Stimulated activated CD4-positive, alpha-beta T cell treated with anti-CD3 and anti-CD28 coated beads, Interleukin-2, amount 100 ng/mL, for 48 hours (primary cell): Measurements from ENCODE around the gene RPL27A.

Experiments
- DNase-seq, 2 donors: peaks; one replicate each; pipeline ENCODE4 v3.0.0-alpha.2; 2020

RPL27A gene

GRCh38 chr11:8701891-8702597 lies 19.5 kb downstream of the RPL27A start:
- DNase-seq: no peak

- DNase-seq: no peak
These were observed 20.0 kb downstream of the RPL27A start for GRCh38 chr11:8702598-8702915.

GRCh38 chr11:8704136-8704535 lies 21.5 kb downstream of the RPL27A start:
- DNase-seq: no peak

GRCh38 chr11:8705146-8705545 lies 22.6 kb downstream of the RPL27A start:
- DNase-seq: no peak

DNA sequence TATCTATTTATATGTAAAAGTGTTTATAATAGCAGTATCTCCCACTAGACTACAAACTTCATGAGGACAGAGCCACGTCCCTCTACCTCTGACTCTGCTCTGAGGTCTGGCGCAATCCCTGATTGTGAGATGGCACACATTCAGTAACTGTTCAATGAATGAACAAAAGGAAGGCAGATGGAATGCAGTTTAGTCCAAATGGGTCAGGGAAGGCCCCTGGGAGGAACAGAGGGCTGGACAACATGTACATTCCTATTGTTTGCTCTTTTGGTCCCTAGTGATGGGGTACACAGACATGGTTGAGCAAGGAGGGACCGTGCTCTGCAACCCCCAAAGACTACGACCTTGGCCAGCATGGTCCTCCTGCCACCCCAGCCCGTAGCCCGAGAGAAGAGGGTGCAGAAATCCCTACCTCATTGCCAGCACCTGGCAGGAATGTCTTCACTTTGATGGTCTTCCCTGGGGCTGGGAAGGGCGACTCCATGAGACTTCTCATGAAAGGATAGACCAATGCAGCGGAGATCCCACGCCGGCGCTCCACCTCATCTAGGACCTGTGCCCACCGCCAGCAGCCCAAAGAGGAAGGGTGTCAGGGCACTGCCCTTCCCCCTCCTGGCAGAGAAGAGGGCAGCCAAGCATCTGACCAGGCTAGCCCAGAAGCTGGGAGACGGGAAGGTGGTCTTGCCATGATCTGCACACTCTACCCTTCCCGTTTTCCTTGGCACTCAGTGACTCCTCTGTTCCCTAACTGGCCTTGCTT lies 24.3 kb downstream of the RPL27A start:
- DNase-seq: no peak

DNA sequence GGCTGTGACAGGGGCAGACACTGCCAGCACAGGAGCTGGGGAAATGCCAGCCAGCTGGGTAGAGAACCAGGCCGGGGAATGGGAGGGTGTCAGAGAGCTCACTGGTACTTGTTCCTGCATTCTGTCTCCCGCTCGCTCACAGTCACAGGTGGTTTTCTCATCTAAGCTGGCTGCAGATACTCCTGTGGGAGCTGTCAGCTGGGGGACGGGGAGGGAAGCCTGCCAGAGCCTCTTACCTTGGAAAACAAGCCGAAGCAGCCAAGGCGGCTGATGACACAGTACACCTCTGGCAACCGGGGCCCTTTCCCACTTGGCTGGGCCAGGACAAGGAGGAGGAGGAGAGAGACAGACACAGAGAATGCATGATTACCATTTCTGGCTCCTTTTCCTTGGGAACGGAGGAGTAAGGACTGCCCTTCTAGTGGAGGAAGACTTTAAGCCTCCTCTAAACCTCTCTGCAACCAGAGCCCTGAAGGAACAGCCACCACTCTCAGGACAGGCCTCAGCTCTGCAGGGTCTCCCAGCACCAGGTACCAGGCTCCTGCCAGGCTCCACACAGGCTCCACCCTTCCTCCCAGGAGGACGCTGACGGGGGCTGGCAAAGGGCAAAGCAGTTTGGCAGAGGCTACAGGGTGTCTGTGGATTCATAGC lies 25.1 kb downstream of the RPL27A start:
- no peak for DNase-seq

DNA sequence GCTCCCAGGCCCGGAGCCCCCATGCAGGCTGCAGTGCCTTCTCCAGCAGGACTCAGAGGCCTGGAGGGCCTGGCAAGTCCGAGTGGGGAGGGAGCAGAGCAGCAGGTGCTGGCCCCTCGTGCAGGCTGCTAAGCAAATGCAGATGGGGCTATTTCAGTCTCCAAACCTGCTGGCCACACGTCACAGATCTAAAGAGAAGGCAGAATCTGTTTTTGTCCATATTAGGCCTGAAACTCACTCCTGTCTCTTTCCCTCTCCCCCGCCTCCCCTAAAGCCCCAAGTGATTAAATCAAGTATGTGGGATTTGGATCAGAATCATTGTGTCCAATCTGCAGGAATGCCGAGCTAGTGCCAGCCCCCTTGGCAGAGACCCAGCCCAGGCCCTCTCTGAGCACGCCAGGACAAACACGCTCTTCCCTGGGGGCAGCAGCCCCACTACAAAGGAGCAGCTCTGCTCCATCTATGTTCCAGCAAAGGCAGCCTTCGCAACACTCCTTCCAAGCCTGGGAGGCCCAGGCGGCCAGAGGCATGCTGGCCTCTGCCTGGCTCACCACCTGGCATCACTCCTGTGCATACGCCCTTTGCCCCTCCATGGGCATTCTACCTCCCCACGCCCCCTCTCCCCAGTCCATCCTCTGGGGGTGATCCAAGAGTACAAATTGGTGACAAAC lies 26.5 kb downstream of the RPL27A start:
- no peak for DNase-seq

- DNase-seq: no peak
These were observed 27.2 kb downstream of the RPL27A start for GRCh38 chr11:8709777-8710176.

DNA sequence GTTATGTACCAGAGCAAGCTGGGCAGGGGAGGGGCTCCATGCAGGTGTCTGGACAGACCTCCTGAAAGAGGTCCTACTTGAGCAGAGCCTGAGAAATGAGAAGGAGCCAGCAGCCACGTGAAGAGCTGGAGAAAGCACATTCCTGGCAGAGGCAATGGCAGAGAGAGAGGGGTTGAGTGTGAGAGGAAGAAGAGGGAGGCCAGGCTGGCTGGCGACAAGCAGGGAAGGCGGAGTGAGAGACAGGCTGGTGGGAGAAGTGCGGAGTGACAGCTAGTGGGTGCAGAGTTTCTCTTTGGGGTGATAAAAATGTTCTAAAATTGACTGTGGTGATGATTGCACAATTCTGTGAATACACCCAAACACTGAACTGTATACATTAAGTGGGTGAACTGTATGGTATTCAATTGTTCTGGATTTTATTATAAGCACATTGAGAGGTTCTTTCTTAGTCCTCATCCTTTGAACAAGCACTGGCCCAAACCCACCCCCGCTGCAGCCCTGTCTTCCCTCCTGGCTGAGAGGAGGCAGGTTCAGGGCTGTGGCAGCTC lies 29.4 kb downstream of the RPL27A start:
- no peak for DNase-seq

DNA sequence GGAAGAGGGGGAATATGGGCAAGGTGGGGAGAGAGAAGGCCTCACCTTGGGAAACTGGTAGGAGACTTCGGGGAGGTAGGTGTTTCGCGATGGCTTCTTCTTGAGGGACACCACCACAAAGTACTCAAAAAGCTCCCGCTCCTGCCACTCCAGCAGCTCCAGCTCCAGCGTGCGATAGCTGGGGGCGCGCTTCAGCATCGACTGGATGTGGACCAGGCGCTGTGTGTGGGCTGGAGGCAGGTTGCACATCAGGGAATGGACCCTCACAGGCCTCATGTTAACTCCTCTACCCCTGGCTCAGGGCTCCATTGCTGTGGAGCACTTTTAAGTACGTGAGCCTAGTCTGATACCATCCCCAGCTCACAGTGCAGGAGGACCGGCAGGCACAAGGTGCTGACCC lies 29.9 kb downstream of the RPL27A start:
- no peak for DNase-seq

DNA sequence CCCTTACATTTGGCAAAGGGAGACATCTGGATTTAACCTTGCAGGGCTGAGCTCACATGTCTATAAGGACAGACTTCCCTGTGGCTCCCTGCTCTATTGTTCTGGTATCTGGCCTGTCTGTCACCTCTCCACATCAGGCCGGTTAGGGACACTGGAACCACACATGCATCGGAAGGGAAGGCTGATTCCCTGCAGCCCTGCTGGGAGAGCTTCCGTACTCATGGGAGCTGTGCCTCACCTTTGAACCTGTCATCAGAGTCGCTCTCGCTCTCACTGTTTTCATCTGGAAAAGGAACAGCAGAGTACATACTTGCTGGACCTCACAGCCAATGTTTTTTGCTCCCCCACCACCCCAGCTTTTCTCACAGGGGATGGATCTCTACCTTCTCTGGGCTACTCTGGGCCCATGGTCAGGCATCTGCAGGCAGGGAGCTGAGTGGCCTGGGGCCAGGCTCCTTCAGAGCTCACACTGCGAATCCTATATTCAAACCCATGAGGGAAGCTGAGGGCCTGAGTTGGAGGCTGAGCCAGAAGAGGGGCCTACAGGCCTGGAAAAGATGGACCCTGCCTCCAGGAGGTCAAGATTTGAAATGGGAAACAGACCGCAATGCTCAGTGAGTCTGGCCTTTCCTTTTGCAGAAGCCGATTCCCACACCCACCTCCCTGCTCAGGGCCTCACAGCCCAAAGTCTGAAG lies 31.3 kb downstream of the RPL27A start:
- DNase-seq: no peak

DNA sequence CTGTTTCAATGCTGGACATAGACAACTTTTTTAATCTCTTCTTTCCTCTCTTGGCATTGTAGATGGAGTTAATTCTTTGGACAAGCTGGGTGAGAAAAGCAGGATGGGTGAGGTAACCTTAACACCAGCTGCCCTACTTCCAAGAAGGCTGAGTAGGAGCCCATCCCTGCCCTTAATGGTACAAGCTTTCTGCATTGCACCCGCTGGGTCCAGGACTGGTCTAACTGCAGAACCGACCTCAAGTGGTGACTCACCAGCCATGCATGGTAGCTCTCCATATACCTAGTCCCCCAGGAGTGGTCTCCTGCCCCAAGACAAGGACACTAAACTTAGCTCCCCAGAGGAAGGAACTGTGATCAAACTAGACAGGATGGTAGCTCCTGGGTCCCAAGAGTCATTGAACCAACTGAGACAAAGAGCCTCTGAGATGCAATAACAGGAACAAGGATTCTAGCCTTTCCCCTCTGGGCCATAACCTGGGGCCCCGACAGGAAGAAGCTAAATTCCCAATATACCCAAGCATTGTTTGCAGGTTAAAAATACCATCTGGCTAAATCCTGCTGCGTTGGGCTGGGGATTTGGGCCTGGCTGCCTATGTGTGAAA lies 32.1 kb downstream of the RPL27A start:
- DNase-seq: no peak

- no peak for DNase-seq
These were observed 32.9 kb downstream of the RPL27A start for GRCh38 chr11:8715501-8715900.

- DNase-seq: no peak
These were observed 34.9 kb downstream of the RPL27A start for GRCh38 chr11:8717544-8717875.

DNA sequence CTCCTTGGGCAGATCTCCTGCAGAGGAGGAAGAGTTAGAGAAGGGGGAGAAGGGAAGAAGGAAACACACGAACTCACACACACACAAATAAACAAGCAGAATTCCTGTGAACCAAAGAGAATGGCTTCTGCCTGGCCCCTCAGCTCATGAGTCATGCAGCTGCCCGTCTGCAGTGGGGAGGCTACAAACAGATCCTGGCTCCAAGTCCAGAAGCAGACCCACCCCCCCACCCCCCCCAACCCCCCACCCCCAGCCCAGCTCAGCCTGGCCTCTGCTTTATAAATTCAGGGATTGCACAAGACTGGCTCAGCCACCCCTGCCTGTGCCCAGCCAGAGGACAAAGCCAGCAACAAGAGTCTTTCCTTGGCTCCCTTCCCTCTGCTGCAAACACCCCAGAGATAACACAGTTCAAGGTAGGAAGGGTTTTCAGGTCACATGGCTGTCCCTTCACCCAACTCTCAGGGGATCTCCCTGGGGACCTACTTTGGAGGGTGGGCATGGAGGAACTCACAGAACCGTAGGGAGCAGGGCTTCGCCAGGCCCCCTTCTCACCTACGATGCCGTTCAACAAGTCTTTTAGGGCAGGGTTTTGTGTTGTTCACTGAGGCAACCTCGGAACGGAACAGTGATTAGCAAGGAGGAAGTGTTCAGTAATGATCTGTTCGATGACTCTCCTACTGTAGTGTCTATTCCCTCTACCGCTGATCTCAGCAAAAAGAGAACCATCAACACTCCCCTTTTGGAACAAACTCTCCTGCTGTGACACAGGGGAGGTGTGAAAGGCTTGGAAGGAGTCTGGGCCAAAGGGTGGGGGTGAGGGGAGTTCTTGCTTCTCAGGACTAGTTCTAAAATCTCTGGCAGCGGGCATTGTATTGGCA lies 35.5 kb downstream of the RPL27A start:
- no peak for DNase-seq

DNA sequence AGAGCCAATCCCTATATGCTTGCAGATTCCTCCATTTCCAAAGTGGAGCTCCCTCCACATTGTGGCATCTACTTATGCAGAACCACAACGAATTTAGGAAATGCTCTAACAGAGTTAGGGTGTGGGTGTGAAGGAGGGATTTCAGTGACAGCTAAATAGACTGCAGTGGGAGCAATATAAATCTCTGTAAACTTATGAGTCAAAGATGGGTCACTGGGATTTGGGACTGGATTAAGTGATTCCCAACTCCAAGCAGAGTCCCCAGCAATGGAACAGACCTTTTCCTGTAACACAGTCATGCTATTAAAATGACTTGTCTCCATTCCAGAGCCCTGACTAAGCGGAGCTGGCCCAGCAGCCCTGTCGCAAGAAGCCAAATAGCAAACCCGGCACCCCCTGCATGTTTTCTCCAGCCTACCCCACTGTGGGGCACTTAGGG lies 36.6 kb downstream of the RPL27A start:
- no peak for DNase-seq

DNA sequence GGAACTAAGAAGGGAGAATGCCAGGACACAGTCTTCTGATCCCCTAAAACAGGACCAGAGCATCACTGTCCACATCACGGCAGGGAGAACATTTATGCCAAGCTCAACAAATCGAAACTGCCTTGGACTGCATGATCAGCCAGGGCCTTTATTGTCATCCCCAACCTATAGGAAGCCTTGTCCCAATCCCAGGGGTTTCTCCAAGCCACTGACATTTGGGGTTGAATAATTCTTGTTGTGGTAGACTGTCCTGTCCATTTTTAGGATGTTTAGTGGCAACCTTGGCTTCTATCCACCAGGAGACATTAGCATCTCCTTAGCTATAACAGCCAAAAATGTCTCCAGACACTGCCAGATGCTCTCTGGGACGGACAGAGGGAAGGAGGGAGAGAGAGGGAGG lies 37.1 kb downstream of the RPL27A start:
- DNase-seq: no peak

- no peak for DNase-seq
These were observed 37.8 kb downstream of the RPL27A start for GRCh38 chr11:8720352-8720751.

DNA sequence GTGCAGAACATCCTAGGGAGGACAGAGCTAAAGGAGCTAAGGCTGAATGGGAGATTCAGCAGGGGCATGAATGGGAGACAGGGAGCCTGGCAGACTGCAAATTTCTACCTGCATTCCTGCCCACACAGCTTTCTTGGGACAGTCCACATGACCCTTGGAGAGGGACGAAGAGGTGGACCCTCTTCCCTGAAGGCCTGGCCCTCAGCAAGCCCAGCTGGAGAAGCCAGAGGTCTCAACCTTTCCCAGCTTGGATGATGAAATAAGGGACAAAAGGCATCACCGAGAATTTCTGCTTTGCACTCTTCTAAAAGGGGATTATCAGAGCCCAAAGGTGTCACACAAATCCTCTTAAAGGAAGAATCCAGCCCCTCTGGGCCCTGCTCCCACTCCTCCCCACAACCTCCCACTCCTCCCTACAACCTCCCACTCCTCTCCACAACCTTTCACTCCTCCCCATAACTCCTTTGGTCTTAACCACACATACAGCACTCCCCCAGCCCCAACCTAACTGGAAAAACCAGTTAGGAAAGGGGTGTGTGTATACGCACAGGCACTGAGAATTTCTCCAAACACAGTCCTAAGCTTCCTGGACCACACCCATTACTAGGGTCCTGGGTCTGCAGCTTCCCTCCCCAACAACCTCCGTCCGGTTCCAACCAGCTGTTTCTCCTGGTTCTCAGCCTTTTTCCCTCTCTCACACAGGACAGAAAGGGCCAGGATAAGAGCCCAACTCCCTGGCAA lies 38.4 kb downstream of the RPL27A start:
- DNase-seq: no peak
